ENCODE measurements around the gene LHFPL5. TPM values are rescaled to one million over a fixed set of nuclear protein-coding genes. Genes with fewer than 3 reads are reported as not detected.

Gene LHFPL5
- total and polyA plus RNA-seq, 2 of the 13 experiments (the other 11 are each of a cell fraction or from before 2014, with no cell fraction given): 0.03 TPM; not detected in 1

DNA sequence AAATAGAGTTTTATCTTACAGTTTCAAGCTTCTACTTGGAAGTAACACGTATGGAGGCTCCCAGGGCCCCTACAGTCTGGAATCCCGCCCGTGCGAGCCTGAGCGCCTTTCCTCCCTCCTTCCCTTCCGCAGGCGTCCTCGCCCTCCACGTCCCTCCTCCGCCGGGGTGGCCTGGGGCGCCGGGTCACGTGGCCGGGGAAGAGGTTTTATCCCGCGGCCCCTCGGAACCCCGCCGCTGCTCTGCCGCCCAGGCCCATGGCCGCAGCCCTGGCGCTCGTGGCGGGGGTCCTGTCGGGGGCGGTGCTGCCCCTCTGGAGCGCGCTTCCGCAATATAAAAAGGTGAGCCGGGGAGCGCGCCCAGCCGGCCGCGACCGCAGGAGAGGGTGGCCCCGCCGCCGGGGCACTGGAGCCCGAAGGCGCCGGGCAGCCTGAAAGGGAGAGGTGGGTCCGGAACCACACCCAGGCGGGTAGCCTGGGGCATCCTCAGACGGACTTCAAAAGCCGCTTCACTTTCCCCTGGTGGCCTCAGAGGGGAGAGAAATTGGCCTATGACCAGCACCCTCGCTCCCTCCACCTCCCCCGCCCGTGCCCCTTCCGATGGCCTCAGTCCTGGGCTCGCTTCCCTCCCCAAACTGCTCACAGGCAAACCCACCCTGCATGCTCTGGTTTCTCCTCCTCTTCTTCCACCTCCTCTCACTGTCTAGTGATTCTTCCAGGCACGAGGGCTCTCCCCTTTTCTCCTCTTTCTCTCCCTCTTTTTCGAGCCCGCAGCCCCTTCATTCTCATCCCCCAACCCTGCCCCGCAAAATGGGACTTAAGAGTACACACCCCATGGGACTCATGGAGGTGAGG lies 28.6 kb upstream of the LHFPL5 start, which contains the start of gene CLPSL2 (continued):
- TF ChIP-seq XBP1 (CRISPR knock-in tag; IDR thresholded peaks at IDR 0.05): no peak
- no peak for TF ChIP-seq TOPORS (CRISPR knock-in tag; IDR thresholded peaks at IDR 0.05)
- TF ChIP-seq ZNF563 (CRISPR knock-in tag; IDR thresholded peaks at IDR 0.05): 0 out of 2 replicates have a peak, but pooled peaks have one; percentile 27
- no peak for TF ChIP-seq ZNF296 (CRISPR knock-in tag; conservative IDR thresholded peaks at IDR 0.05)
- TF ChIP-seq, protein P1, sequence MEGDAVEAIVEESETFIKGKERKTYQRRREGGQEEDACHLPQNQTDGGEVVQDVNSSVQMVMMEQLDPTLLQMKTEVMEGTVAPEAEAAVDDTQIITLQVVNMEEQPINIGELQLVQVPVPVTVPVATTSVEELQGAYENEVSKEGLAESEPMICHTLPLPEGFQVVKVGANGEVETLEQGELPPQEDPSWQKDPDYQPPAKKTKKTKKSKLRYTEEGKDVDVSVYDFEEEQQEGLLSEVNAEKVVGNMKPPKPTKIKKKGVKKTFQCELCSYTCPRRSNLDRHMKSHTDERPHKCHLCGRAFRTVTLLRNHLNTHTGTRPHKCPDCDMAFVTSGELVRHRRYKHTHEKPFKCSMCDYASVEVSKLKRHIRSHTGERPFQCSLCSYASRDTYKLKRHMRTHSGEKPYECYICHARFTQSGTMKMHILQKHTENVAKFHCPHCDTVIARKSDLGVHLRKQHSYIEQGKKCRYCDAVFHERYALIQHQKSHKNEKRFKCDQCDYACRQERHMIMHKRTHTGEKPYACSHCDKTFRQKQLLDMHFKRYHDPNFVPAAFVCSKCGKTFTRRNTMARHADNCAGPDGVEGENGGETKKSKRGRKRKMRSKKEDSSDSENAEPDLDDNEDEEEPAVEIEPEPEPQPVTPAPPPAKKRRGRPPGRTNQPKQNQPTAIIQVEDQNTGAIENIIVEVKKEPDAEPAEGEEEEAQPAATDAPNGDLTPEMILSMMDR (CRISPR knock-in tag; IDR thresholded peaks at IDR 0.05): no peak
- 0 out of 2 replicates have a peak, but pooled peaks have one; percentile 1 for TF ChIP-seq ZNF460 (CRISPR knock-in tag; IDR thresholded peaks at IDR 0.05; ENCODE audit: borderline replicate concordance)
- TF ChIP-seq ZNF383 (CRISPR knock-in tag; IDR thresholded peaks at IDR 0.05; ENCODE audit: borderline replicate concordance): no peak
- no peak for TF ChIP-seq PAX8 (CRISPR knock-in tag; IDR thresholded peaks at IDR 0.05; ENCODE audit: borderline replicate concordance)
- no peak for TF ChIP-seq ZNF775 (CRISPR knock-in tag; IDR thresholded peaks at IDR 0.05; ENCODE audit: borderline replicate concordance)
- TF ChIP-seq NFIC (IDR thresholded peaks at IDR 0.05; ENCODE audit: low read length): no peak
- no peak; the same call in 1 of the 2 replicates for TF ChIP-seq ZNF605 (CRISPR knock-in tag; IDR thresholded peaks at IDR 0.05)
- no peak for TF ChIP-seq HMGA1 (CRISPR knock-in tag; conservative IDR thresholded peaks at IDR 0.05)
- no peak for TF ChIP-seq ISX (CRISPR knock-in tag; conservative IDR thresholded peaks at IDR 0.05)
- no peak for TF ChIP-seq LCORL (IDR thresholded peaks at IDR 0.05)
- TF ChIP-seq LCORL (CRISPR knock-in tag; IDR thresholded peaks at IDR 0.05): peak; percentile 47; the same call in 1 of the 2 replicates
- TF ChIP-seq MTF1 (CRISPR knock-in tag; IDR thresholded peaks at IDR 0.05): no peak
- TF ChIP-seq ZNF326 (CRISPR knock-in tag; IDR thresholded peaks at IDR 0.05; ENCODE audit: borderline replicate concordance): no peak
- TF ChIP-seq ZNF382 (CRISPR knock-in tag; IDR thresholded peaks at IDR 0.05; ENCODE audit: borderline replicate concordance): no peak
- TF ChIP-seq, protein P2, sequence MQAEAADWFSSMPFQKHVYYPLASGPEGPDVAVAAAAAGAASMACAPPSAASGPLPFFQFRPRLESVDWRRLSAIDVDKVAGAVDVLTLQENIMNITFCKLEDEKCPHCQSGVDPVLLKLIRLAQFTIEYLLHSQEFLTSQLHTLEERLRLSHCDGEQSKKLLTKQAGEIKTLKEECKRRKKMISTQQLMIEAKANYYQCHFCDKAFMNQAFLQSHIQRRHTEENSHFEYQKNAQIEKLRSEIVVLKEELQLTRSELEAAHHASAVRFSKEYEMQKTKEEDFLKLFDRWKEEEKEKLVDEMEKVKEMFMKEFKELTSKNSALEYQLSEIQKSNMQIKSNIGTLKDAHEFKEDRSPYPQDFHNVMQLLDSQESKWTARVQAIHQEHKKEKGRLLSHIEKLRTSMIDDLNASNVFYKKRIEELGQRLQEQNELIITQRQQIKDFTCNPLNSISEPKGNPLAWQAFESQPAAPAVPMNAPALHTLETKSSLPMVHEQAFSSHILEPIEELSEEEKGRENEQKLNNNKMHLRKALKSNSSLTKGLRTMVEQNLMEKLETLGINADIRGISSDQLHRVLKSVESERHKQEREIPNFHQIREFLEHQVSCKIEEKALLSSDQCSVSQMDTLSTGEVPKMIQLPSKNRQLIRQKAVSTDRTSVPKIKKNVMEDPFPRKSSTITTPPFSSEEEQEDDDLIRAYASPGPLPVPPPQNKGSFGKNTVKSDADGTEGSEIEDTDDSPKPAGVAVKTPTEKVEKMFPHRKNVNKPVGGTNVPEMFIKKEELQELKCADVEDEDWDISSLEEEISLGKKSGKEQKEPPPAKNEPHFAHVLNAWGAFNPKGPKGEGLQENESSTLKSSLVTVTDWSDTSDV (CRISPR knock-in tag; IDR thresholded peaks at IDR 0.05): no peak; the same call in 1 of the 2 replicates
- TF ChIP-seq HNRNPL (IDR thresholded peaks at IDR 0.05; ENCODE audit: low read depth, low read length): no peak
- TF ChIP-seq NRL (CRISPR knock-in tag; IDR thresholded peaks at IDR 0.05; ENCODE audit: borderline replicate concordance): no peak
- no peak for TF ChIP-seq CHD2 (IDR thresholded peaks at IDR 0.05; ENCODE audit: low read depth, low read length)
- TF ChIP-seq TGIF2 (CRISPR knock-in tag; IDR thresholded peaks at IDR 0.05): no peak
- 0 out of 2 replicates have a peak, but pooled peaks have one; percentile 43 for TF ChIP-seq RNF2 (conservative IDR thresholded peaks at IDR 0.05; ENCODE audit: low read depth)
- no peak for TF ChIP-seq ZNF747 (CRISPR knock-in tag; IDR thresholded peaks at IDR 0.05; ENCODE audit: borderline replicate concordance)
- no peak for TF ChIP-seq ONECUT2 (CRISPR knock-in tag; IDR thresholded peaks at IDR 0.05)
- no peak for TF ChIP-seq TARDBP (CRISPR knock-in tag; IDR thresholded peaks at IDR 0.05)
- no peak for TF ChIP-seq KDM6A (CRISPR knock-in tag; IDR thresholded peaks at IDR 0.05; ENCODE audit: low read depth)
- TF ChIP-seq ZNF83 (CRISPR knock-in tag; IDR thresholded peaks at IDR 0.05; ENCODE audit: borderline replicate concordance): no peak
